Retina (tissue), 1 donor: Measurements from ENCODE around the gene ASCL1.
A peak's percentile ranks its signal among the peaks of the same experiment; 100 is the strongest.

ENCODE experiments used
- DNase-seq: peaks from one replicate; pipeline ENCODE4 v3.0.0-alpha.2; 2016

ASCL1 gene

GRCh38 chr12:102953221-102953620 is 4.3 kb upstream of the ASCL1 start:
- no peak for DNase-seq

DNA sequence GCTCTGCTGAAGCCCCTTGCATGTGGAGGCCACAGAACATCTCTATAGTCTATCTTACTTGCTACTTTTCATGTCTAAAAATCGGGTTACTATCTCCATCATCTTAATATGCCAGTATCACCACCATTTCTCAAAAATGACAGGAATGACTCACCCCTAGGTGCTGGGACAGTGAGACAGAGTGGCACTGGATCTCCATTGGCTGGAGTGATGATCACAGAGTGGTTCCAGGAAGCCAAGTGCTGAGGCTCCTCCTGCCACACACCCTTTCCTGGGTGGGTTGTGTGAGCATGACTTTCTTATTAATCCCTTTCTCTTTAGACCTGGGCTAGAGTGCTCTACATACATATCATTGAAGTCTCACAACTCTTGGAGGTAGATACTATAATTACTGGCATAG is 3.3 kb upstream of the ASCL1 start:
- DNase-seq = no peak

DNA sequence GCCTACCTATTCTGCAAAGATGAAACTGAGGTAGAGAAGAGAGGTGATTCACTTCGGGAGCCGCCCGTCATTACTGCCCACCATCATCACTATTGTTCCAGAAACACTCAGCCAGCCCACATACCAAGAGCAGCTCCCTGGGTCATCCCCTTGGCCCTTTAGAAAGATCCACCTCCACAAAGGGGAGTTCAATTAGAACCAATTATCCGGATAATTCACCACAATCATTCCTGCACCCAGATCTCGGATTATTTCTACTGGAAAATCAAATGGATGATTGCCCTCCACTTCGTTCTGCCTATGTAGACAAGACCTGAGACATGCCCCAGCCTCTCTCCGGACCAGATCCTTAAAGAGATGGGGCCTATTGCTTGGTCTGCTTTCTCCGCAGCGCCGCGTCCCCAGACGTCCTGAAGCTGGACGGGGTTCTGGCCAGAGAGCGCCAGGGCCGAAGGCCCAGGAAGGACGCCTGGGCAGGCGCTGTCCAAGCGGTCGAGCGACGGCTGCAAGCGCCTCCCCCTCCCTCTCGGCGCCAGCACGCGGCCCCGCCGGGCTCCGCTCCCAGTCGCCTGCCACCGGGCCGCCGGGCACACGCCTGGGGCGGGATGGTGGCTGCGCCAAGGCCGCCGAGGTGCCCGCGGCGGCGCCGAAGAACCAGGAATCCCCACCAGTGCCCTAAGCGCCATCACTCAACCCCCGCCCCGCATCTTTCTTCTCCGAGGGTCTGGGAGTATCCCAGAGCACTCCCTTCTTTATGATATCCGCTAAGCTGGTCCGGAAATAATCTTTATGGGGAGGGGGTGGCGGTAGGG is 1.3 kb upstream of the ASCL1 start:
- peak; percentile 81 for DNase-seq

- peak; percentile 63 for DNase-seq
Measured at GRCh38 chr12:102956738-102957327, 641 bp upstream of the ASCL1 start.

DNA sequence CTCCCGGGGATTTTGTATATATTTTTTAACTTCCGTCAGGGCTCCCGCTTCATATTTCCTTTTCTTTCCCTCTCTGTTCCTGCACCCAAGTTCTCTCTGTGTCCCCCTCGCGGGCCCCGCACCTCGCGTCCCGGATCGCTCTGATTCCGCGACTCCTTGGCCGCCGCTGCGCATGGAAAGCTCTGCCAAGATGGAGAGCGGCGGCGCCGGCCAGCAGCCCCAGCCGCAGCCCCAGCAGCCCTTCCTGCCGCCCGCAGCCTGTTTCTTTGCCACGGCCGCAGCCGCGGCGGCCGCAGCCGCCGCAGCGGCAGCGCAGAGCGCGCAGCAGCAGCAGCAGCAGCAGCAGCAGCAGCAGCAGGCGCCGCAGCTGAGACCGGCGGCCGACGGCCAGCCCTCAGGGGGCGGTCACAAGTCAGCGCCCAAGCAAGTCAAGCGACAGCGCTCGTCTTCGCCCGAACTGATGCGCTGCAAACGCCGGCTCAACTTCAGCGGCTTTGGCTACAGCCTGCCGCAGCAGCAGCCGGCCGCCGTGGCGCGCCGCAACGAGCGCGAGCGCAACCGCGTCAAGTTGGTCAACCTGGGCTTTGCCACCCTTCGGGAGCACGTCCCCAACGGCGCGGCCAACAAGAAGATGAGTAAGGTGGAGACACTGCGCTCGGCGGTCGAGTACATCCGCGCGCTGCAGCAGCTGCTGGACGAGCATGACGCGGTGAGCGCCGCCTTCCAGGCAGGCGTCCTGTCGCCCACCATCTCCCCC is 777 bp downstream of the ASCL1 start:
- peak; percentile 90 for DNase-seq

GRCh38 chr12:102958830-102959176 is 1.3 kb downstream of the ASCL1 start:
- no peak for DNase-seq

GRCh38 chr12:102959391-102959790 is 1.9 kb downstream of the ASCL1 start:
- peak; percentile 44 for DNase-seq

- peak; percentile 91 for DNase-seq
Measured at GRCh38 chr12:102960766-102961465, 3.4 kb downstream of the ASCL1 start.

DNA sequence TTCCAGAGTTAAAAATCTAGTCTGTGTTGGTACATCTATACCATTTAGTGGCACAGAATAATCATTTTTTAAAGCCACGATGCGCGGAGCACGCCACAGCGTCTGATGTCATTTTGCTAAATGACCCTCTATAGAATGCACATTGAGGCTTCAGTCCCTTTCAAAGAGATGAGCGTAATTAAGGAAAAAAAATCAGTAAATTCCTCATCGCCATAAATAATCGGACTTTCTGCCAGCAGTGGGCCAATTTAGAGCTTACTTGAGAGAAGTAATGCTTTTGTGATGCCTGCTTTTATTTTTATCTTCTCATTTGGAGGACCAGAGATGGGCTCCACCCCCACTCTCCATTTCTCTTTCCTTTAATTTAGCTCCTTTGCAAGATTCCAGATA is 4.0 kb downstream of the ASCL1 start:
- DNase-seq = peak; percentile 89

DNA sequence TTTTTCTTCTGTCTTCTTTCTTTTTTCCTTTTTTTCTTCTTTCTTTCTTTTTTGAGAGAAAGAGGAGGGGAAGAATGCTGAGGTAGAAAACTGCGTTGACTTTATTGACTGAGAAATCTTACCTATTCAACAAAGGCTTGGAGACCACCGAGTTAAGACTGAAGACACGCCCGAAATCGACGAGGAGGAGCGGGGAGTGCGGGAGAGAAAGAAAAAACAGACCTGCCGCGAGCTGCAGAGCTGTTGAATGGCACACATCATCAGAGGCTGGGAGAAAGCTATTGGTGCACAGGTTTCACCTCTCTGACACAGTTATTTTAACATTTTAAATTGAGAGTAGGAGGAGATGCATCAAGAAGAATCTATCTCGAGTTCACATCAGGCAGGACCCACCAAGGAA is 5.1 kb downstream of the ASCL1 start:
- DNase-seq = no peak

DNA sequence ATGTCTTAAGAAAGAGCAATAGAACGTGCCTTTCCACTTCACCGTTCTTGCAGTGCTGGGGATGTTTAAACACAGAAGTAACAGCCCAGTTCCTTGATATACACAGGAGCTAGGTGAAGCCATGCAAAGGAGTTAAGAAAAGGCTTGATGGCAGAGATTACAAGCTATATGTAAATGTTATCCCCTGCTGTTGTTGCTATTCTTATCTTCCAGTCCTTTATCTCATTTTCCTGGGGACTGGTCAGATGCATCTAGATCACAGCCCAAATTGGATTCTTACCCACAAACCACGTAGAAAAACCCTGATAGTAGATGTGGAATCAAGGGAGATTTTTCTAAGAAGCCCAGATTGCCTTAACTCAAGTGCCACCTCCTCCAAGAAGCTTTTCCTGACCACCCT is 5.5 kb downstream of the ASCL1 start:
- no peak for DNase-seq

GRCh38 chr12:102963796-102964195 is 6.3 kb downstream of the ASCL1 start:
- no peak for DNase-seq

GRCh38 chr12:102964872-102965271 is 7.4 kb downstream of the ASCL1 start:
- peak; percentile 81 for DNase-seq

DNA sequence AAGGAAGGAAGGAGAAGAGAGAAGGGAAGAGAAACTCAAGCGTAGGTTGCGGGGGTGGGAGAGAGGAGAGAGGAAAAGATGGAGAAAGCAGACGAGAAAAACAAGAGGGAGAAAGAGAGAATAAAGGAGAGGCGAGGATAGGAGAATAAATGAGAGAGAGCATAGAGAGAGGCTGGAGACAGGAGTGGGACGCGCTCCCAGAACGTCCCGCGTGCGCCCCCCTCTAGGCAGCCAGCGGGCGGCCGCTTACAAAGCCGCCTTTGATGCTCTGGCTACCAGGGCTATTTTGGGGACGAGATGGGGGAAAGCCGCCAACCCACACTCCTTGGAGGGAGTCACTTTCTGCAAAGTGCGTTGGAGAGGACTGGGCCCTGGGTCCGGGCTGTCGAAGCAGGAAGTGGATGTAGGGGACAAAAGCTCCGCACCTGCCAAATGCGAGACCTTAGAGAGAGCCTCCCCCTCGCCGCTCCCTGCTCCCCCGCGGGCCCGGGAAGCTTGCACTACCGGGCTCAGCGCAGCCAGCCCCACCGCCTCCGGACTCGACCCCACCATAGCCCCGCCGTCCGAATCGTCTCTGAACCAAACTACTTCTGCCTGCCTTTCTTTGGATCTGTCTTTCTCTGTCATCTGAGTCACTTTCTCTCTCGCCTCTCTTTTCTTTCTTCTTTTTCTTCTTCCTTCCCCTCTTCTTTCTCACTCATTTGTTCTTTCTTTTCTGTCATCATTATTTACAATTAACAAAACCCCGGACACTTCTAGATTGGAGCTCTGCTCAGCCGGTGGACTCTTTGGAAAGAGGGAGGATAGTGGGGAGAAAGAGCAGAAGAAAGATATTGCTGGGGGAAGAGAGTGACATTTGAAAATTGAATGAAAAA is 8.0 kb downstream of the ASCL1 start:
- DNase-seq = peak; percentile 70

GRCh38 chr12:102966200-102966863 is 8.9 kb downstream of the ASCL1 start:
- peak; percentile 66 for DNase-seq

DNA sequence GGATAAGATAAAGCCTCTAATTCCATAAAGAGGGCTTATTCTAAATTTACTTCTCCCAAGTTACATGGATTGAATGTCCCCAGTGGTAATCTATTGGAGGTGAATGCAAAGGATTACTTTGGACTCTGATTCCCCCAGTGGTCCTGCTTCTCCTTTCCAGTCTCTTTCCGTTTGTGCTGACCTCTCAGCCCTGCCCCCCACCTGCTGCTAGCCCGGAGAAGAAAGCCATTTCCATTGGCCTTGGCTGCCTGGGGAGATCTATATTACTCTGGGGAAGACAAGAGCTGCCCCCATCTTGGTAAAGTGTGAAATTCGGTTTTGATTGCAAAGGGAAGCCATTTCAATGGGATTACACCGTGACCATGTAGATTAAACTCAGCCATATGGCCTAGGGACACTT is 13.3 kb downstream of the ASCL1 start:
- DNase-seq = no peak

GRCh38 chr12:102971227-102971626 is 13.8 kb downstream of the ASCL1 start:
- no peak for DNase-seq

- DNase-seq = no peak
Measured at GRCh38 chr12:102973583-102973982, 16.1 kb downstream of the ASCL1 start.

DNA sequence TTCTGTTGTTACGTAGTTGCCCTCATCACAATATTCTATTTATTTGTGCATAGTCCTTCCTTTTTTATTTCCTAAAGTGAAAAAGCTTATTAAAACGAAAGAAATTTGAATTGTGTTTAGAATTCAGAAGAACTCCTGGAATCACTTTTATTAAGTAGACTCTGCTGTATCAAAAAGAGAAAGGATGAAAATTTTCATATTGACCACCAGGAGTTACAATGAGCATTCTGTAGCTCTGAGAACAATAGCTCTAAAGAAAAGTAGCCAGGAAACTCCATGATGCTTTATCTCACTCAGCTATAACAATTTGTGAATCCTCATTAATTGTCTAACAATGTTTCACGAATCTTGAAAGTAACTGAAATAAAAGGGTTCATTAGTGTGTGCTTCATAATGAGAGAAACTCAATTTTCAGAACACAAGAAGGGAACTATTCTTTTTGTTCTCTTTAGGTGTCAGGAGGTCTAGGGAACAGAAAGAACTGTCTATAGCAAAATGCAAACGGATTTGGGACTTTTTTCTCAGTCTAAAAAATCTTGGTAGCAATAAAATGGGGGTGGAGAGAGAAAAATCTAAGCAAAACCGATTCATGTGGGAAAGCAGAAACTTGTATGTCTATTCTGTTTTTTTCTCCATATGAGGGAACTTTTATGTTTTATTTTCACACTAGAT is 19.3 kb downstream of the ASCL1 start:
- no peak for DNase-seq

GRCh38 chr12:102977945-102978706 is 20.7 kb downstream of the ASCL1 start:
- peak; percentile 56 for DNase-seq
